CD4-positive, alpha-beta T cell (primary cell): ENCODE results near the gene RNF6. TPM values are rescaled to one million over a fixed set of nuclear protein-coding genes. Genes with fewer than 3 reads are reported as not detected.

Experiments used
- ATAC-seq: fragments of 200-7000 bp; cut with Tn5 transposase; one replicate; pipeline ENCODE4 v1.10.0; 2022; ENCODE audit warnings: mild to moderate bottlenecking; ENCODE audit not compliant: poor library complexity
- CTCF ChIA-PET: fragments of 350-600 bp; sonication (Branson Sonifier 250); formaldehyde crosslinking; loops from one replicate; lab custom pipeline; 2021; ENCODE audit warnings: antibody characterized with exemption, inconsistent platforms; lab: Charles Lee
- POLR2A ChIA-PET: fragments of 350-600 bp; sonication (Branson Sonifier 250); formaldehyde crosslinking; loops from one replicate; lab custom pipeline; 2021; ENCODE audit warnings: antibody characterized with exemption, inconsistent platforms; lab: Charles Lee
- DNase-seq, 14 experiments: peaks; one replicate each; pipeline ENCODE4 v3.0.0-alpha.2; 2013 to 2020; ENCODE audit warnings: mixed read lengths in 2 of 14
- H3K27ac ChIP-seq, 2 donors: one replicate each; pipeline versions ENCODE4 v1.5.1 to v1.7.0; 2013; ENCODE audit warnings: low read length in 2 of 2, low read depth in 1 of 2, mild to moderate bottlenecking in 1 of 2
- H3K27me3 ChIP-seq, 2 experiments: 1 replicate in 1 of 2; 2 replicates in 1 of 2; pipeline versions ENCODE4 v1.6.1 to v1.7.0; 2013; ENCODE audit warnings: low read length in 2 of 2, control low read depth in 1 of 2, mild to moderate bottlenecking in 1 of 2, moderate library complexity in 1 of 2; ENCODE audit not compliant: insufficient read depth in 2 of 2, control insufficient read depth in 1 of 2
- H3K36me3 ChIP-seq: one replicate; pipeline ENCODE4 v1.6.1; 2013; ENCODE audit warnings: low read length, control low read depth; ENCODE audit not compliant: insufficient read depth
- H3K4me1 ChIP-seq: one replicate; pipeline ENCODE4 v1.6.1; 2013; ENCODE audit warnings: low read length, control low read depth; ENCODE audit not compliant: insufficient read depth
- H3K4me3 ChIP-seq: one replicate; pipeline ENCODE4 v1.5.1; 2013; ENCODE audit warnings: mild to moderate bottlenecking, low read length, moderate library complexity
- H3K9me3 ChIP-seq, 2 experiments: 1 replicate in 1 of 2; 2 replicates in 1 of 2; pipeline versions ENCODE4 v1.6.1 to v1.7.0; 2013; ENCODE audit warnings: low read length in 2 of 2, mild to moderate bottlenecking in 2 of 2, control low read depth in 1 of 2, moderate library complexity in 1 of 2; ENCODE audit not compliant: control insufficient read depth in 1 of 2, insufficient read depth in 1 of 2
- H3K27ac Mint-ChIP-seq: one replicate; pipeline ENCODE4 v1.8.0; 2020; ENCODE audit warnings: mixed read lengths
- H3K27me3 Mint-ChIP-seq: one replicate; pipeline ENCODE4 v1.8.0; 2021; ENCODE audit warnings: mixed read lengths
- H3K36me3 Mint-ChIP-seq: one replicate; pipeline ENCODE4 v1.8.0; 2021; ENCODE audit warnings: low read depth, mixed read lengths
- H3K4me1 Mint-ChIP-seq: one replicate; pipeline ENCODE4 v1.8.0; 2021; ENCODE audit warnings: low read depth, mixed read lengths
- H3K4me3 Mint-ChIP-seq: one replicate; pipeline ENCODE4 v1.8.0; 2020; ENCODE audit warnings: mild to moderate bottlenecking, mixed read lengths
- H3K9me3 Mint-ChIP-seq: one replicate; pipeline ENCODE4 v1.8.0; 2020; ENCODE audit warnings: mixed read lengths
- intact Hi-C, 2 experiments: fragments of 100-400 bp; cut with DNase I in 1 of 2; cut with micrococcal nuclease in 1 of 2; formaldehyde crosslinking; loops; one replicate each; pipeline versions ENCODE4 v1.15.1 to v1.9.0; 2023 to 2025; cut with DNase I, micrococcal nuclease
- total RNA-seq, 174 experiments: library from RNA in 2 of 174; stranded (reverse) in 2 of 174; gene quantifications; one replicate each; pipeline ENCODE4 v1.2.3 and lab custom pipeline; 2021 to 2026
- TF ChIP-seq, protein P1 (sequence below): fragments of 200-600 bp; IDR thresholded peaks from one replicate; pipeline ENCODE4 v1.8.0; 2022; ENCODE audit warnings: antibody characterized with exemption, mild to moderate bottlenecking

RNF6 gene
- total RNA-seq, 2 experiments from 2014 or later, result 46.5 to 49.5 TPM

DNA sequence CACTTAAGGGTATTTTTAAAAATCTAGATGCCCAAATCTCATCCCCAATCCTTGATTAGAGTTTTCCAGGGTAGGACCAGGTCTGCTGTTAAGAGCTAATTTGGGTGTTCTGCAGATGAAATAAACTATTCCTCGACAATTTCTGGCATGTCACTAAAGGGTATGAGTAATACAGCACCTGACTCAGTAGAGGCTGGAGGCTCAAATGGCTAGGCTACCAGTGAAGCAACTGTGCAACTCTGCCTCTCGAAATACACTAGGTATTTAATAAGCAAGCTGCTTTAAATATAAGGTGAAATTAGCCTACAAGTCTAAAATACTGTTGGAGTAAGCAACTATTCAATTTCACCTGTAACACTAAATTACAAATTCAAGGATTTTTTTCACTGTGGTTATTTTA lies 1.5 kb downstream of the RNF6 start:
- intact Hi-C loops, result loop anchor here in 1 of 2 experiments (10.0 kb wide), 1 partner anchor 1034 kb away; the partner anchor contains the start of gene RPL21
- no peaks in the 10 kb centered on the region for H3K9me3 Mint-ChIP-seq
- TF ChIP-seq, protein P1, sequence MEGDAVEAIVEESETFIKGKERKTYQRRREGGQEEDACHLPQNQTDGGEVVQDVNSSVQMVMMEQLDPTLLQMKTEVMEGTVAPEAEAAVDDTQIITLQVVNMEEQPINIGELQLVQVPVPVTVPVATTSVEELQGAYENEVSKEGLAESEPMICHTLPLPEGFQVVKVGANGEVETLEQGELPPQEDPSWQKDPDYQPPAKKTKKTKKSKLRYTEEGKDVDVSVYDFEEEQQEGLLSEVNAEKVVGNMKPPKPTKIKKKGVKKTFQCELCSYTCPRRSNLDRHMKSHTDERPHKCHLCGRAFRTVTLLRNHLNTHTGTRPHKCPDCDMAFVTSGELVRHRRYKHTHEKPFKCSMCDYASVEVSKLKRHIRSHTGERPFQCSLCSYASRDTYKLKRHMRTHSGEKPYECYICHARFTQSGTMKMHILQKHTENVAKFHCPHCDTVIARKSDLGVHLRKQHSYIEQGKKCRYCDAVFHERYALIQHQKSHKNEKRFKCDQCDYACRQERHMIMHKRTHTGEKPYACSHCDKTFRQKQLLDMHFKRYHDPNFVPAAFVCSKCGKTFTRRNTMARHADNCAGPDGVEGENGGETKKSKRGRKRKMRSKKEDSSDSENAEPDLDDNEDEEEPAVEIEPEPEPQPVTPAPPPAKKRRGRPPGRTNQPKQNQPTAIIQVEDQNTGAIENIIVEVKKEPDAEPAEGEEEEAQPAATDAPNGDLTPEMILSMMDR, result no peak

DNA sequence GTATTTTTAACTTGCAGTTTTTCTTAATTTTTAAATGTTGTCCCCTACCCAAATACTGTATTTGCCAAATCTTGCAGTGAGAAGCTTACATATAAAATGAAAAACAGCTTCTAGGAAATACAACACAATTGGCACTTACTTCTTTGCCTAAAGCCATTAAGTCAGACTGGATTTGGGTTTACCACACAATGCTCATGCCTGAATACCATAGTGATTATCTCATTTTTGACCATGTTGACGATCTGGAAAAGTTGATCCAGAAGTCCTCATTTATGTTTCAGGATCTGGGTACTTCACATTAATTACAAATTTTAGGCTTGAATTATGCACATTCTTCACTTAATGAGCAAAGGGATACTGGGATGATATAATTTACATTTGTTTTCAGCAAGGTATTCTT lies 2.4 kb downstream of the RNF6 start:
- DNase-seq, result no peak
- no peaks in the 10 kb centered on the region for H3K27me3 Mint-ChIP-seq
- intact Hi-C loops, result loop anchor here in 1 of 2 experiments (10.0 kb wide), 1 partner anchor 1035 kb away; the partner anchor contains the start of gene RPL21
- POLR2A ChIA-PET, result interaction anchor here (1.0 to 1.8 kb wide), 3 partner anchors 13 to 34 kb away, joined by 3 to 5 read pairs (median 3); no protein-coding TSS in a partner anchor
- TF ChIP-seq, protein P1, result no peak
- H3K36me3 Mint-ChIP-seq, result peaks cover 62% of the 10 kb centered on the region
- Histone ChIP-seq H3K36me3 (peaks cover 55% of the 10 kb centered on the region), H3K27ac (no peak overlapping the region), H3K4me3 (no peak overlapping the region), H3K9me3 (no peaks in the 10 kb centered on the region), H3K4me1 (peaks cover 17% of the 10 kb centered on the region), H3K27me3 (no peaks in the 10 kb centered on the region)
- CTCF ChIA-PET, result interaction anchor here (8.6 kb wide), 1 partner anchor 34 kb away, joined by 51 read pairs; no protein-coding TSS in a partner anchor
- H3K4me1 Mint-ChIP-seq, result peaks cover 54% of the 10 kb centered on the region
- H3K4me3 Mint-ChIP-seq, result peak overlapping the region; percentile 99
- no peaks in the 10 kb centered on the region for H3K9me3 Mint-ChIP-seq
- no peak overlapping the region for H3K27ac Mint-ChIP-seq
- no peak for ATAC-seq

More for the DNA sequence above, 1.5 kb downstream of the RNF6 start:
- POLR2A ChIA-PET, result interaction anchor here (1.0 to 1.8 kb wide), 3 partner anchors 12 to 35 kb away, joined by 3 to 5 read pairs (median 3); no protein-coding TSS in a partner anchor
- H3K4me1 Mint-ChIP-seq, result peaks cover 47% of the 10 kb centered on the region
- H3K4me3 ChIP-seq, result peak overlapping the region; percentile 84
- no peak for ATAC-seq
- H3K27ac ChIP-seq, result no peak overlapping the region
- peak overlapping the region; percentile 99 for H3K4me3 Mint-ChIP-seq
- H3K27ac Mint-ChIP-seq, result peak overlapping the region; percentile 89
- peaks cover 53% of the 10 kb centered on the region for H3K36me3 Mint-ChIP-seq
- no peaks in the 10 kb centered on the region for H3K27me3 Mint-ChIP-seq
- H3K36me3 ChIP-seq, result peaks cover 47% of the 10 kb centered on the region
- CTCF ChIA-PET, result interaction anchor here (8.6 kb wide), 1 partner anchor 35 kb away, joined by 51 read pairs; no protein-coding TSS in a partner anchor
- no peaks in the 10 kb centered on the region for H3K9me3 ChIP-seq
- DNase-seq, result peak in 1 of 14 experiments; percentile 5
- H3K27me3 ChIP-seq, result no peaks in the 10 kb centered on the region
- peaks cover 17% of the 10 kb centered on the region for H3K4me1 ChIP-seq

DNA sequence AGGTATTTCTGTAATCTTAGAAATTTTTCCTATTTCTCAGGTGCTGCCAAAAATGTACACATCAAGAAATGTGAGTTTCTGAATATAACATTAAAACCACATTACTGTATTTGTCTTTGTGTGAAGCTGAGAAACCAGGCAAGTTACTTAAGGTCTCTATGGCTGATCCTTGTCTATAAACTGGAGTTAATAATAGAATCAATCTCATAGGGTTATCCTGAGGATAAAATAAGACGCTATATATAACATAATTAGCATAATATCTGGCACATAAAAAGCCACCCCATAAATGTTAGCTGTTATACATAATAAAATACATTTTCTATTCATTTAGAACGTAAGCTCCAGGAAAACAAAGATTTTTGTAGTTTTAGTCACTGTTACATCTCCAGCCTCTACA lies 6.1 kb downstream of the RNF6 start:
- Mint-ChIP-seq H3K4me3 (no peak overlapping the region), H3K27ac (no peak overlapping the region), H3K27me3 (no peaks in the 10 kb centered on the region), H3K36me3 (peaks cover 80% of the 10 kb centered on the region), H3K9me3 (no peaks in the 10 kb centered on the region), H3K4me1 (peaks cover 45% of the 10 kb centered on the region)
- peaks cover 89% of the 10 kb centered on the region for H3K36me3 ChIP-seq
- CTCF ChIA-PET, result interaction anchor here (1.2 to 8.6 kb wide), 2 partner anchors 30 to 40 kb away, joined by 4 to 51 read pairs; no protein-coding TSS in a partner anchor
- H3K27me3 ChIP-seq, result no peaks in the 10 kb centered on the region
- H3K4me1 ChIP-seq, result peaks cover 7% of the 10 kb centered on the region
- no peak overlapping the region for H3K27ac ChIP-seq
- intact Hi-C loops, result no loop called here
- DNase-seq, result no peak
- no peak overlapping the region for H3K4me3 ChIP-seq
- ATAC-seq, result no peak
- POLR2A ChIA-PET, result interaction anchor here (3.1 kb wide), 1 partner anchor 30 kb away, joined by 13 read pairs; no protein-coding TSS in a partner anchor
- H3K9me3 ChIP-seq, result no peaks in the 10 kb centered on the region
- TF ChIP-seq, protein P1, result no peak
